Spinal cord (tissue), 10 donors: ENCODE data around the gene RGCC. TPM values are rescaled to one million over a fixed set of nuclear protein-coding genes. Genes with fewer than 3 reads are reported as not detected.

ENCODE experiments used
- DNase-seq, 6 donors: peaks; one replicate each; pipeline versions ENCODE4 v3.0.0 to v3.0.0-alpha.2; 2013 to 2015; ENCODE audit warnings: low spot score in 6 of 6, low read depth in 4 of 6
- H3K27ac ChIP-seq: one replicate; pipeline ENCODE4 v1.5.1; 2013; ENCODE audit warnings: low read depth, low read length, control low read depth
- H3K27me3 ChIP-seq: one replicate; pipeline ENCODE4 v1.6.1; 2013; ENCODE audit warnings: low read length; ENCODE audit not compliant: control insufficient read depth, insufficient read depth
- H3K36me3 ChIP-seq: one replicate; pipeline ENCODE4 v1.6.1; 2013; ENCODE audit warnings: low read length; ENCODE audit not compliant: control insufficient read depth, insufficient read depth
- H3K4me1 ChIP-seq: one replicate; pipeline ENCODE4 v1.6.1; 2013; ENCODE audit warnings: low read length; ENCODE audit not compliant: control insufficient read depth, insufficient read depth
- H3K4me3 ChIP-seq: one replicate; pipeline ENCODE4 v1.5.1; 2013; ENCODE audit warnings: low read depth, low read length, control low read depth
- H3K9me3 ChIP-seq: one replicate; pipeline ENCODE4 v1.6.1; 2013; ENCODE audit warnings: low read length; ENCODE audit not compliant: control insufficient read depth, insufficient read depth
- WGBS: methylation state at CpG from one replicate; pipeline ENCODE4 v1.1.5; 2013; ENCODE audit warnings: missing lambda C conversion rate; ENCODE audit not compliant: insufficient coverage; 5-methylcytosine and 5-hydroxymethylcytosine counted together
- polyA plus RNA-seq, 2 donors: library from polyadenylated mRNA; unstranded; fragments of 120-200 nt; gene quantifications; one replicate each; pipeline ENCODE4 v1.2.1, GENCODE V29; 2013; ENCODE audit not compliant: insufficient read length in 2 of 2
- total RNA-seq, 2 donors: library from RNA; depleted of rRNA in 1 of 2; stranded (reverse); fragments of 120-200 nt in 1 of 2; fragments of >200 nt in 1 of 2; gene quantifications; one replicate each; pipeline versions ENCODE4 v1.2.3 to v1.2.4, GENCODE V29; 2013 to 2014
- donor health status: healthy.

Gene RGCC
- total and polyA plus RNA-seq, 4 donors = 56.3 to 86.3 (median 62.9) TPM

- DNase-seq = peak in 2 of 6 donors; percentile 27 to 74
- H3K4me1 ChIP-seq = peaks cover 27% of the 10 kb centered on the region
- 0% methylated on average over 1 of the region's 2 CpGs for WGBS
- peak overlapping the region; percentile 36 for H3K27ac ChIP-seq
- H3K9me3 ChIP-seq = no peaks in the 10 kb centered on the region
- no peaks in the 10 kb centered on the region for H3K27me3 ChIP-seq
- H3K36me3 ChIP-seq = peaks cover 15% of the 10 kb centered on the region
- no peak overlapping the region for H3K4me3 ChIP-seq
Measured at GRCh38 chr13:41467425-41467945, 10.1 kb downstream of the RGCC start.

DNA sequence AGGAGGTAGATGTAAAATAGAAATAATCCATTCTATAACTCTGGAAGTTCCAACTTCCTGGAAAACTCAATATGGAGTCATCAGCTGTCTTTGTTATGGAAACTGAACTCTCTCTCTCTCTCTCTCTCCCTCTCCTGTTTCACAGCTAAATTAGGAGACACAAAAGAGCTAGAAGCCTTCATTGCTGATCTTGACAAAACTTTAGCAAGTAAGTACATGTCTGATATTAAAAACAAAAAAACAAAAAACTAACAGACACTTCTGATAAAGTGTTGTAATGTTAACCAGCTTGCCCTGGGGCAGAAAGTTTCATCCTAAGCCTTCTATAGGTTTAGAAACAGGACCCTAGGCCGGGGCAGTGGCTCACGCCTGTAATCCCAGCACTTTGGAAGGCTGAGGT is 11.3 kb downstream of the RGCC start:
- no peak overlapping the region for H3K4me3 ChIP-seq
- DNase-seq = no peak
- H3K27ac ChIP-seq = peak overlapping the region; percentile 36
- WGBS = 94% methylated on average over 2 of the region's 2 CpGs
- no peaks in the 10 kb centered on the region for H3K9me3 ChIP-seq
- H3K4me1 ChIP-seq = peaks cover 27% of the 10 kb centered on the region
- H3K36me3 ChIP-seq = peaks cover 15% of the 10 kb centered on the region
- H3K27me3 ChIP-seq = no peaks in the 10 kb centered on the region

DNA sequence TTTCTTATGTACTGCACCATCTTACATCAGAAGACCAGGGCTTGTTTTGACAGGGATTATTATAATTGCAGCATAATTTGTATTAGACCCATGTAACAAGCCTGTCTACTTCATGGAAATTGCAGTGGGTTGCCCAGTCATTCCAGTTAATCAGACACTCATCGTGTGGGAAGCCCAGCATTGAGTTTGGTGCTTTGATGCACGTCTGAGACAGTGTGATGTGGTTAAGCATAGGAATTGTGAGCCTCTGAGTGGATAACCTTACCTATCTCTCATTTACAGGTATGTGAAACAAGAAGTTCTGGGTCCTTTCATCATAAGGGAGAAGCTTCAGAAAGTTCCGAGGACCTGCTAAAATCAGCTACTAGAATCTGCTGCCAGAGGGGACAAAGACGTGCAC is 12.8 kb downstream of the RGCC start:
- H3K27me3 ChIP-seq = no peaks in the 10 kb centered on the region
- WGBS = 100% methylated on average over 2 of the region's 4 CpGs
- peaks cover 12% of the 10 kb centered on the region for H3K4me1 ChIP-seq
- no peaks in the 10 kb centered on the region for H3K9me3 ChIP-seq
- DNase-seq = no peak
- H3K4me3 ChIP-seq = no peak overlapping the region
- H3K27ac ChIP-seq = no peak overlapping the region
- H3K36me3 ChIP-seq = peaks cover 4% of the 10 kb centered on the region

DNA sequence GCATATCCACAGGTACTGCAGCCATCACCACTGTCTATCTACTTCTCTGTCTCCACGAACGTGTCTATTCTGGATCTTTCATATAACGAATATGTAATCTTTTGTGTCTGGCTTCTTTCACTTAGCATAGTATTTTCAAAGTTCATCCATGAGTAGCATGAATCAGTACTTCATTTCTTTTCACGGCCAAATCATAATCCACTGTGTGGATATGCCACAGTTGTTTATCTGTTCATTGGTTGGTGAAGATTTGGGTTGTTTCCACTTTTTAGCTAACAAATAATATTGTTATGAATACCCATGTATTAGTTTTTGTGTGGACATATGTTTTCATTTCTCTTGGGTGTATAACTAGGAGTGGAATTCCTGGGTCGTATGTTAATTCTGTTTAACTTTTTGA is 14.4 kb downstream of the RGCC start:
- DNase-seq = no peak

GRCh38 chr13:41487222-41487621 is 29.9 kb downstream of the RGCC start:
- WGBS = 83% methylated on average over 2 of the region's 2 CpGs

More for the DNA sequence above, 14.4 kb downstream of the RGCC start:
- H3K36me3 ChIP-seq = no peaks in the 10 kb centered on the region
- no peak overlapping the region for H3K27ac ChIP-seq
- no peak overlapping the region for H3K4me3 ChIP-seq
- WGBS = 100% methylated on average over 1 of the region's 5 CpGs
- H3K9me3 ChIP-seq = no peaks in the 10 kb centered on the region
- H3K4me1 ChIP-seq = peaks cover 7% of the 10 kb centered on the region
- H3K27me3 ChIP-seq = no peaks in the 10 kb centered on the region

DNA sequence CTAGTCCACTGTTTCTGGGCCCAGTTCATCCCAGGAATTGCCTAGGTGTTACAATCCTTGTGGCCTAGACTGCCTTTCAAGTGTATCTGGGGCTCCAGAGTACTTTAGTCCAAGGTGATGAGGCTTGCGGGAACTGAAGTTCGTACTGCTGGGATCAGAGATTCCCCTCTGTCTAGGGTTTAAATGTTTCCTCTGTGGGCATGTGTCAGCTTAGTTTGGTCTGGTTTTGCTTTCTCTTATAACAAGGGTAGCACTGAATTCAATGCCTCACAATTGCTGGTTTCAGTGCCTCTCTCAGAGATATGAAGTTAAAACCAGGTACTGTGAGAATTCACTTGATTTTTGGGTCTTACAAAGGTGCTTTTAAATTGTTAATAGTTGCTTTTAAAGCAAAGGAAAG is 30.8 kb downstream of the RGCC start:
- Histone ChIP-seq H3K36me3 (no peaks in the 10 kb centered on the region), H3K9me3 (peaks cover 3% of the 10 kb centered on the region), H3K4me3 (no peak overlapping the region), H3K27me3 (no peaks in the 10 kb centered on the region), H3K4me1 (no peaks in the 10 kb centered on the region), H3K27ac (no peak overlapping the region)
- WGBS = 100% methylated on average over 2 of the region's 2 CpGs
- no peak for DNase-seq

More at GRCh38 chr13:41487222-41487621, 29.9 kb downstream of the RGCC start:
- peaks cover 3% of the 10 kb centered on the region for H3K9me3 ChIP-seq
- H3K4me3 ChIP-seq = no peak overlapping the region
- no peaks in the 10 kb centered on the region for H3K4me1 ChIP-seq
- no peak overlapping the region for H3K27ac ChIP-seq
- H3K27me3 ChIP-seq = no peaks in the 10 kb centered on the region
- no peak for DNase-seq
- no peaks in the 10 kb centered on the region for H3K36me3 ChIP-seq

DNA sequence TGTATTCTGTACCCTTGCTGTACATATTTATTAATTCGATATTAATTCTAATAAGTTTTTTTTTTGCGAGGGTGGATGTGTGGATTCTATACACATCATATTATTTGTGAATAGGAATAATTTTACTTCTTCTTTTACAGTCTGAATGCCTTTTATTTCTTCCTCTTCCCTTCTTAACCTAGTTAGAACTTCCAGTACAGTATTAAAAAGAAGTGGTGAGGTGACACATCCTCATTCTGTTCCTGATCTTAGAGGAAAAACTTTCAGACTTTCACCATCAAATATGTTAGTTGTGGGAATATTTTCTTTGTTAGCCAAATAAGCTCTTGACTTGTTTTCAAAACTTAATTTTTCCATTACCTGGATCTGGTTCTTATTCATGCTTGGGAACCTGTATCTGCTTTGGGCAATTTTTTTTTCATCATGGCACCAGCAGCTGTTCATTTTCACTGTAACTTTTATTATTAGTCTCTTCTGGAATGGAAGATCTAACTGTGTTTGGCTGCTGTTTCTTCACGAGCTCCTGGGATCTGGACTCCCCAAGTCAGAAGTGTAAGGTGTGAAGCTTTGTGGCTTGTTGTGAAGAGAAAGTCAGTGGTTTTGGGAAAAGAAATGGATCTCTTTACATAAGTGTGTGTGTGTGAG is 33.1 kb downstream of the RGCC start:
- Histone ChIP-seq H3K27ac (no peak overlapping the region), H3K4me1 (peaks cover 4% of the 10 kb centered on the region), H3K27me3 (no peaks in the 10 kb centered on the region), H3K9me3 (peaks cover 3% of the 10 kb centered on the region), H3K4me3 (no peak overlapping the region), H3K36me3 (no peaks in the 10 kb centered on the region)
- 80% methylated on average over 1 of the region's 3 CpGs for WGBS
- no peak for DNase-seq

- H3K27ac ChIP-seq = no peak overlapping the region
- no peak overlapping the region for H3K4me3 ChIP-seq
- H3K9me3 ChIP-seq = peaks cover 3% of the 10 kb centered on the region
- no peaks in the 10 kb centered on the region for H3K27me3 ChIP-seq
- DNase-seq = no peak
- H3K4me1 ChIP-seq = peaks cover 6% of the 10 kb centered on the region
- H3K36me3 ChIP-seq = no peaks in the 10 kb centered on the region
Measured at GRCh38 chr13:41491436-41491835, 34.1 kb downstream of the RGCC start.

DNA sequence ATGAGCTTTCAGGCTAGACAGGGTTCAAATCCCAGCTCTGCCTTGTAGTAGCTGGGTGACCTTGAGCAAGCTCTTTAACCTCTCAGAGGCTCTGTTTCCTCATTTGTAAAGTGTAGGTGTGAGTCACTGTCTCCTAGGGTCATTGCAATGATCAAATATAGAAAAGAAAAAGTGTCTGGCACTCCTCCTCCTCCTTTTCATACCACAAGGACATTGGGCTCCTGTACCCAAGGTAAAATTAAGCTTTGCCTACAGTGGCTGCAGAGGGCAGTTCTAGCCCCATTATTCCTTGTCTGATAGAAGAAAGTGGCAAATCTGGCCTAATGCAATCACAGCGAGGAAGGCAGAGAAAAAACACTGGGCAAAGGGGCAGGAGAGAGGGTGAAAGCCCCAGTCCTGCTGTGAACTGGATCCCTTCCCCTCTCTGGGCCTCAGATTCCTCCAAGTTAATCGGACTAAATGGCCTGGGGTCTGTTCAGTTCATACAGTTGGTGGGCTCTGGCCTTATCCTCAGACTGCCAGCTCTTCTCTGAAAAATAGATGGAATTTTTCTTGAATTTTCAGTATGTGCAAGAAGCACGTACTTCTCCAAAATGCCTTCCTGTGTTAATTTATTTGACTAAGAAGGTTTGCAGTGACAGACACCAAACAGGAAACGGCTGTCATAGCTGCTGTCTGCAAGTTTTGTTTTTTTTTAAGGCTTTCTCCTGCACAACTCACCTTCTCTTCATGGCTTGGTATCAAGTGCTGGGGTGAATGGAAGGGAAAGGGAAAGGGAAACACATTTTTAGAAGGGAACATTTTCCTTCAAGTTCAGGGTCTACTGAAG is 35.3 kb downstream of the RGCC start:
- Histone ChIP-seq H3K27me3 (no peaks in the 10 kb centered on the region), H3K4me1 (peaks cover 7% of the 10 kb centered on the region), H3K4me3 (no peak overlapping the region), H3K9me3 (peaks cover 3% of the 10 kb centered on the region), H3K27ac (no peak overlapping the region), H3K36me3 (no peaks in the 10 kb centered on the region)
- WGBS = 80% methylated on average over 1 of the region's 4 CpGs
- DNase-seq = no peak
